Liver (tissue), 9 donors: ENCODE results near the gene BSPRY. TPM values are rescaled to one million over a fixed set of nuclear protein-coding genes. Genes with fewer than 3 reads are reported as not detected.

Experiments
- DNase-seq: peaks from one replicate; pipeline ENCODE4 v3.0.0-alpha.2; 2017; ENCODE audit warnings: low spot score
- H3K27ac ChIP-seq, 2 donors: one replicate each; pipeline ENCODE4 v1.7.0; 2013; ENCODE audit warnings: inconsistent platforms in 2 of 2, low read length in 2 of 2, control low read depth in 1 of 2, low read depth in 1 of 2, mild to moderate bottlenecking in 1 of 2
- H3K27me3 ChIP-seq, 4 donors: one replicate each; pipeline versions ENCODE4 v1.6.1 to v1.7.0; 2013; ENCODE audit warnings: low read length in 3 of 4, inconsistent platforms in 1 of 4, mild to moderate bottlenecking in 1 of 4, moderate library complexity in 1 of 4; ENCODE audit not compliant: control insufficient read depth in 4 of 4, insufficient read depth in 4 of 4
- H3K36me3 ChIP-seq, 4 donors: one replicate each; pipeline versions ENCODE4 v1.6.1 to v1.7.0; 2013; ENCODE audit warnings: low read length in 3 of 4, mild to moderate bottlenecking in 3 of 4, low read depth in 1 of 4, moderate library complexity in 1 of 4; ENCODE audit not compliant: control insufficient read depth in 4 of 4, insufficient read depth in 3 of 4
- H3K4me1 ChIP-seq, 4 donors: one replicate each; pipeline versions ENCODE4 v1.6.1 to v1.7.0; 2013; ENCODE audit warnings: low read length in 3 of 4, mild to moderate bottlenecking in 3 of 4, moderate library complexity in 1 of 4; ENCODE audit not compliant: control insufficient read depth in 4 of 4, insufficient read depth in 4 of 4
- H3K4me3 ChIP-seq, 3 donors: one replicate each; pipeline versions ENCODE4 v1.6.1 to v1.7.0; 2013; ENCODE audit warnings: low read length in 3 of 3, control low read depth in 1 of 3, low read depth in 1 of 3, mild to moderate bottlenecking in 1 of 3
- H3K9ac ChIP-seq, 2 donors: one replicate each; pipeline ENCODE4 v1.7.0; 2013; ENCODE audit warnings: low read length in 2 of 2, mild to moderate bottlenecking in 2 of 2, moderate library complexity in 2 of 2, control low read depth in 1 of 2, low read depth in 1 of 2
- H3K9me3 ChIP-seq, 4 donors: one replicate each; pipeline versions ENCODE4 v1.6.1 to v1.7.0; 2013; ENCODE audit warnings: low read length in 3 of 4; ENCODE audit not compliant: control insufficient read depth in 4 of 4
- JUND ChIP-seq, 2 donors: IDR thresholded peaks; 2 replicates each; pipeline ENCODE4 v1.6.1; 2016; ENCODE audit warnings: antibody characterized with exemption in 2 of 2
- NR2F2 ChIP-seq: IDR thresholded peaks from 2 replicates; pipeline ENCODE4 v1.6.1; 2016; ENCODE audit warnings: antibody characterized with exemption
- RXRA ChIP-seq, 2 donors: IDR thresholded peaks; 2 replicates each; pipeline ENCODE4 v1.6.1; 2017 to 2018; ENCODE audit warnings: antibody characterized with exemption in 2 of 2, mild to moderate bottlenecking in 1 of 2
- SP1 ChIP-seq: IDR thresholded peaks from 2 replicates; pipeline ENCODE4 v1.6.1; 2018; ENCODE audit warnings: antibody characterized with exemption, mild to moderate bottlenecking
- WGBS: extraction: QIAGEN DNeasy Blood & Tissue Kit; methylation state at CpG from one replicate; pipeline ENCODE4 v1.1.7; 2013; 5-methylcytosine and 5-hydroxymethylcytosine counted together
- polyA plus RNA-seq, 2 donors: library from polyadenylated mRNA; stranded (reverse) in 1 of 2; unstranded in 1 of 2; fragments of 200-250 nt in 1 of 2; fragments of >200 nt in 1 of 2; fragmentation: Nextera tagmentation in 1 of 2; extraction: Ambion mirVana in 1 of 2; gene quantifications; one replicate each; pipeline versions ENCODE4 v1.2.1 to v1.2.3, GENCODE V29; 2013 to 2015
- total RNA-seq, 2 donors: library from RNA; depleted of rRNA; stranded (reverse); fragments of >200 nt; gene quantifications; one replicate each; pipeline ENCODE4 v1.2.3, GENCODE V29; 2014
- TF ChIP-seq, protein P1 (sequence below): fragments of 150-350 bp; IDR thresholded peaks from 2 replicates; pipeline ENCODE4 v1.5.1; 2017; ENCODE audit warnings: improper control_type of control experiment, low read depth, low read length; ENCODE audit not compliant: missing input control
- TF ChIP-seq, protein P2 (sequence below): IDR thresholded peaks from 2 replicates; pipeline ENCODE4 v1.6.1; 2016; ENCODE audit warnings: antibody characterized with exemption
- donor health status: healthy.
- donor health status: healthy.
- donor health status: healthy.
- donor health status: healthy.
- donor health status: healthy.

The BSPRY gene
- total and polyA plus RNA-seq, 4 donors: 0.31 to 2.3 (median 0.65) TPM

- H3K36me3 ChIP-seq: no peaks in the 10 kb centered on the region
- H3K9ac ChIP-seq: no peak overlapping the region
- H3K27me3 ChIP-seq: no peaks in the 10 kb centered on the region
- no peaks in the 10 kb centered on the region for H3K9me3 ChIP-seq
- no peak overlapping the region for H3K4me3 ChIP-seq
- H3K27ac ChIP-seq: no peak overlapping the region
- WGBS: 91% methylated on average over 4 of the region's 4 CpGs
- no peak for DNase-seq
- H3K4me1 ChIP-seq: no peaks in the 10 kb centered on the region
- no peak for TF ChIP-seq SP1
- TF ChIP-seq NR2F2: no peak
- no peak for TF ChIP-seq RXRA (IDR thresholded peaks at IDR 0.05)
- TF ChIP-seq, protein P1, sequence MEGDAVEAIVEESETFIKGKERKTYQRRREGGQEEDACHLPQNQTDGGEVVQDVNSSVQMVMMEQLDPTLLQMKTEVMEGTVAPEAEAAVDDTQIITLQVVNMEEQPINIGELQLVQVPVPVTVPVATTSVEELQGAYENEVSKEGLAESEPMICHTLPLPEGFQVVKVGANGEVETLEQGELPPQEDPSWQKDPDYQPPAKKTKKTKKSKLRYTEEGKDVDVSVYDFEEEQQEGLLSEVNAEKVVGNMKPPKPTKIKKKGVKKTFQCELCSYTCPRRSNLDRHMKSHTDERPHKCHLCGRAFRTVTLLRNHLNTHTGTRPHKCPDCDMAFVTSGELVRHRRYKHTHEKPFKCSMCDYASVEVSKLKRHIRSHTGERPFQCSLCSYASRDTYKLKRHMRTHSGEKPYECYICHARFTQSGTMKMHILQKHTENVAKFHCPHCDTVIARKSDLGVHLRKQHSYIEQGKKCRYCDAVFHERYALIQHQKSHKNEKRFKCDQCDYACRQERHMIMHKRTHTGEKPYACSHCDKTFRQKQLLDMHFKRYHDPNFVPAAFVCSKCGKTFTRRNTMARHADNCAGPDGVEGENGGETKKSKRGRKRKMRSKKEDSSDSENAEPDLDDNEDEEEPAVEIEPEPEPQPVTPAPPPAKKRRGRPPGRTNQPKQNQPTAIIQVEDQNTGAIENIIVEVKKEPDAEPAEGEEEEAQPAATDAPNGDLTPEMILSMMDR: no peak
- TF ChIP-seq JUND (IDR thresholded peaks at IDR 0.05): no peak
- TF ChIP-seq, protein P2, sequence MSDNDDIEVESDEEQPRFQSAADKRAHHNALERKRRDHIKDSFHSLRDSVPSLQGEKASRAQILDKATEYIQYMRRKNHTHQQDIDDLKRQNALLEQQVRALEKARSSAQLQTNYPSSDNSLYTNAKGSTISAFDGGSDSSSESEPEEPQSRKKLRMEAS: no peak
Measured at GRCh38 chr9:113417370-113417769, 68.0 kb downstream of the BSPRY start.

Other genes starting within 250 kb of the BSPRY start
- gene SLC31A2, start 198.5 kb upstream of the BSPRY start, total RNA-seq: 10 to 100 TPM in 1 of 2 donors, 1 to 10 TPM in 1; 7.2 to 28.5 TPM
- gene SLC31A2, start 198.5 kb upstream of the BSPRY start, polyA plus RNA-seq: 10 to 100 TPM; 19.0 to 30.6 TPM
- gene FKBP15, start 128.3 kb upstream of the BSPRY start, total RNA-seq: 10 to 100 TPM; 16.8 to 18.2 TPM
- 1 to 10 TPM; 6.2 to 9.1 TPM for gene FKBP15, start 128.3 kb upstream of the BSPRY start, polyA plus RNA-seq
- 10 to 100 TPM; 26.6 to 96.2 TPM for gene SLC31A1, start 128.0 kb upstream of the BSPRY start, total RNA-seq
- 10 to 100 TPM; 40.1 to 49.8 TPM for gene SLC31A1, start 128.0 kb upstream of the BSPRY start, polyA plus RNA-seq
- gene CDC26, start 74.0 kb upstream of the BSPRY start, total RNA-seq: 10 to 100 TPM; 12.5 to 16.7 TPM
- gene CDC26, start 74.0 kb upstream of the BSPRY start, polyA plus RNA-seq: 10 to 100 TPM; 25.9 to 38.9 TPM
- 10 to 100 TPM; 11.6 to 11.9 TPM for gene PRPF4, start 73.9 kb upstream of the BSPRY start, total RNA-seq
- 1 to 10 TPM; 5.0 to 9.3 TPM for gene PRPF4, start 73.9 kb upstream of the BSPRY start, polyA plus RNA-seq
- not detected for gene RNF183, start 46.2 kb upstream of the BSPRY start, total RNA-seq
- under 1 TPM in 1 of 2 donors, not detected in 1; 0.07 TPM for gene RNF183, start 46.2 kb upstream of the BSPRY start, polyA plus RNA-seq
- gene WDR31, start 9.3 kb upstream of the BSPRY start, total RNA-seq: 1 to 10 TPM; 1.1 to 3.2 TPM
- 1 to 10 TPM; 1.1 to 1.3 TPM for gene WDR31, start 9.3 kb upstream of the BSPRY start, polyA plus RNA-seq
- 10 to 100 TPM; 26.9 to 61.2 TPM for gene HDHD3, start 27.4 kb downstream of the BSPRY start, total RNA-seq
- 10 to 100 TPM; 60.8 to 63.6 TPM for gene HDHD3, start 27.4 kb downstream of the BSPRY start, polyA plus RNA-seq
- gene ALAD, start 51.7 kb downstream of the BSPRY start, total RNA-seq: 100 to 1,000 TPM in 1 of 2 donors, 10 to 100 TPM in 1; 99.1 to 258 TPM
- 10 to 100 TPM; 40.2 to 49.3 TPM for gene ALAD, start 51.7 kb downstream of the BSPRY start, polyA plus RNA-seq
- gene POLE3, start 61.1 kb downstream of the BSPRY start, total RNA-seq: 10 to 100 TPM; 20.9 to 27.5 TPM
- 10 to 100 TPM; 15.7 to 24.8 TPM for gene POLE3, start 61.1 kb downstream of the BSPRY start, polyA plus RNA-seq
- gene C9orf43, start 61.2 kb downstream of the BSPRY start, total RNA-seq: 1 to 10 TPM in 1 of 2 donors, under 1 TPM in 1; 0.09 to 1.1 TPM
- under 1 TPM; 0.23 to 0.26 TPM for gene C9orf43, start 61.2 kb downstream of the BSPRY start, polyA plus RNA-seq
- gene RGS3, start 114.2 kb downstream of the BSPRY start, total RNA-seq: 10 to 100 TPM; 13.0 to 23.0 TPM
- gene RGS3, start 114.2 kb downstream of the BSPRY start, polyA plus RNA-seq: 10 to 100 TPM; 33.7 to 65.0 TPM